ELR (cell line): ENCODE data around the gene DMD.

Experiments
- DNase-seq: peaks from one replicate; pipeline ENCODE4 v3.0.0-alpha.2; 2015; ENCODE audit warnings: low read depth

The DMD gene

GRCh38 chrX:31280580-31280979, 1930.8 kb downstream of the DMD start:
- peak; percentile 49 for DNase-seq

- DNase-seq: peak; percentile 46
These were observed 1932.0 kb downstream of the DMD start for GRCh38 chrX:31279359-31279758.

GRCh38 chrX:31272472-31272775, 1938.9 kb downstream of the DMD start:
- DNase-seq: no peak

GRCh38 chrX:31271615-31272471, 1939.5 kb downstream of the DMD start:
- peak; percentile 43 for DNase-seq

GRCh38 chrX:31269914-31270313, 1941.4 kb downstream of the DMD start:
- no peak for DNase-seq

- DNase-seq: peak; percentile 7
These were observed 1943.0 kb downstream of the DMD start for GRCh38 chrX:31268359-31268758.

GRCh38 chrX:31266203-31267076, 1944.9 kb downstream of the DMD start:
- DNase-seq: peak; percentile 41

GRCh38 chrX:31265383-31265782, 1946.0 kb downstream of the DMD start:
- no peak for DNase-seq

GRCh38 chrX:31260351-31260750, 1951.0 kb downstream of the DMD start:
- no peak for DNase-seq

- DNase-seq: peak; percentile 26
These were observed 1953.2 kb downstream of the DMD start for GRCh38 chrX:31258166-31258565.

- no peak for DNase-seq
These were observed 1955.9 kb downstream of the DMD start for GRCh38 chrX:31255310-31256033.

GRCh38 chrX:31252133-31252532, 1959.2 kb downstream of the DMD start:
- no peak for DNase-seq

- DNase-seq: peak; percentile 10
These were observed 1960.0 kb downstream of the DMD start for GRCh38 chrX:31251336-31251735.

GRCh38 chrX:31245714-31246113, 1965.6 kb downstream of the DMD start:
- no peak for DNase-seq

GRCh38 chrX:31243804-31244203, 1967.5 kb downstream of the DMD start:
- DNase-seq: no peak

- DNase-seq: no peak
These were observed 1970.4 kb downstream of the DMD start for GRCh38 chrX:31240982-31241381.

- DNase-seq: no peak
These were observed 1974.2 kb downstream of the DMD start for GRCh38 chrX:31237189-31237588.

GRCh38 chrX:31236231-31236630, 1975.1 kb downstream of the DMD start:
- DNase-seq: no peak

- no peak for DNase-seq
These were observed 1977.3 kb downstream of the DMD start for GRCh38 chrX:31233941-31234496.

- no peak for DNase-seq
These were observed 1978.8 kb downstream of the DMD start for GRCh38 chrX:31232506-31232905.

- DNase-seq: no peak
These were observed 1982.4 kb downstream of the DMD start for GRCh38 chrX:31228909-31229308.

GRCh38 chrX:31228415-31228832, 1982.9 kb downstream of the DMD start:
- no peak for DNase-seq
